Natural killer cell (primary cell): Measurements from ENCODE around the gene ELMO1. TPM values are rescaled to one million over a fixed set of nuclear protein-coding genes. Genes with fewer than 3 reads are reported as not detected.

ENCODE experiments used
- ATAC-seq, 3 donors: fragments of 150-1000 bp in 2 of 3; fragments of 200-7000 bp in 1 of 3; cut with Tn5 transposase; 1 replicate in 1 of 3; 2 replicates in 2 of 3; pipeline ENCODE4 v1.10.0; 2021; ENCODE audit warnings: mild to moderate bottlenecking in 2 of 3, moderate library complexity in 2 of 3
- DNase-seq, 2 donors: peaks; one replicate each; pipeline versions ENCODE4 v3.0.0 to v3.0.0-alpha.2; 2013 to 2021; ENCODE audit warnings: mixed read lengths in 1 of 2
- H3K27ac ChIP-seq: one replicate; pipeline ENCODE4 v1.5.1; 2013; ENCODE audit warnings: mild to moderate bottlenecking, low read length
- H3K27me3 ChIP-seq: one replicate; pipeline ENCODE4 v1.6.1; 2013; ENCODE audit warnings: low read length; ENCODE audit not compliant: control insufficient read depth, insufficient read depth
- H3K36me3 ChIP-seq: one replicate; pipeline ENCODE4 v1.6.1; 2013; ENCODE audit warnings: low read length; ENCODE audit not compliant: control insufficient read depth, insufficient read depth
- H3K4me1 ChIP-seq: one replicate; pipeline ENCODE4 v1.6.1; 2013; ENCODE audit warnings: low read length; ENCODE audit not compliant: control insufficient read depth, insufficient read depth
- H3K4me3 ChIP-seq: one replicate; pipeline ENCODE4 v1.5.1; 2013; ENCODE audit warnings: low read length
- H3K9me3 ChIP-seq: one replicate; pipeline ENCODE4 v1.6.1; 2013; ENCODE audit warnings: low read length; ENCODE audit not compliant: control insufficient read depth, insufficient read depth
- H3K27ac Mint-ChIP-seq, 2 donors: one replicate each; pipeline ENCODE4 v1.8.0; 2022; ENCODE audit warnings: mild to moderate bottlenecking in 2 of 2, mixed read lengths in 2 of 2, moderate library complexity in 1 of 2
- H3K27me3 Mint-ChIP-seq, 2 donors: one replicate each; pipeline ENCODE4 v1.8.0; 2022; ENCODE audit warnings: low read depth in 2 of 2, mixed read lengths in 2 of 2
- H3K36me3 Mint-ChIP-seq: one replicate; pipeline ENCODE4 v1.8.0; 2022; ENCODE audit warnings: mixed read lengths
- H3K4me1 Mint-ChIP-seq, 2 donors: one replicate each; pipeline ENCODE4 v1.8.0; 2022; ENCODE audit warnings: mixed read lengths in 2 of 2
- H3K4me3 Mint-ChIP-seq: one replicate; pipeline ENCODE4 v1.8.0; 2022; ENCODE audit warnings: mild to moderate bottlenecking, moderate library complexity, mixed read lengths
- H3K9me3 Mint-ChIP-seq, 2 donors: one replicate each; pipeline ENCODE4 v1.8.0; 2022; ENCODE audit warnings: mixed read lengths in 2 of 2
- CTCF ChIP-seq: fragments of 200-600 bp; IDR thresholded peaks from one replicate; pipeline ENCODE4 v1.8.0; 2022; ENCODE audit warnings: antibody characterized with exemption
- WGBS: methylation state at CpG from one replicate; pipeline ENCODE4 v1.1.7; 2013; ENCODE audit warnings: missing lambda C conversion rate; ENCODE audit not compliant: insufficient coverage; 5-methylcytosine and 5-hydroxymethylcytosine counted together
- intact Hi-C: fragments of 100-400 bp; cut with micrococcal nuclease; formaldehyde crosslinking; loops from one replicate; pipeline ENCODE4 v1.14.2; 2022
- total RNA-seq, 4 donors: library from RNA; stranded (reverse); fragments of 120-200 nt in 1 of 4; gene quantifications; one replicate each; pipeline versions ENCODE4 v1.2.3 to v1.2.4, GENCODE V29; 2013 to 2022

ELMO1 gene
- total RNA-seq, 3 donors from 2014 or later (not counting 1 experiment from before 2014, with no cell fraction given) = 127 to 147 (median 130) TPM

GRCh38 chr7:36944838-36945237 lies 503.8 kb downstream of the ELMO1 start:
- no peak overlapping the region for H3K27ac ChIP-seq
- no peaks in the 10 kb centered on the region for H3K27me3 Mint-ChIP-seq
- peaks cover 34% of the 10 kb centered on the region for H3K36me3 Mint-ChIP-seq
- peaks cover 31 to 46% of the 10 kb centered on the region in 2 donors for H3K4me1 Mint-ChIP-seq
- ATAC-seq (no peak), DNase-seq (no peak)
- peaks cover 26% of the 10 kb centered on the region for H3K9me3 ChIP-seq
- no peaks in the 10 kb centered on the region for H3K36me3 ChIP-seq
- intact Hi-C loops = no loop called here
- no peak overlapping the region for H3K4me3 Mint-ChIP-seq
- WGBS = 97% methylated on average over 5 of the region's 5 CpGs
- H3K27ac Mint-ChIP-seq = no peak overlapping the region
- peaks cover 6 to 14% of the 10 kb centered on the region in 2 donors for H3K9me3 Mint-ChIP-seq
- no peak for TF ChIP-seq CTCF
- no peaks in the 10 kb centered on the region for H3K27me3 ChIP-seq
- H3K4me1 ChIP-seq = no peaks in the 10 kb centered on the region
- H3K4me3 ChIP-seq = no peak overlapping the region

- Mint-ChIP-seq H3K27me3 (no peaks in the 10 kb centered on the region), H3K4me1 (peaks cover 23 to 36% of the 10 kb centered on the region in 2 donors), H3K36me3 (peaks cover 34% of the 10 kb centered on the region), H3K9me3 (peaks cover 6 to 17% of the 10 kb centered on the region in 2 donors), H3K27ac (peak overlapping the region; percentile 31 to 70), H3K4me3 (no peak overlapping the region)
- DNase-seq (no peak), ATAC-seq (no peak)
- intact Hi-C loops = no loop called here
- TF ChIP-seq CTCF = no peak
- Histone ChIP-seq H3K4me1 (no peaks in the 10 kb centered on the region), H3K9me3 (peaks cover 36% of the 10 kb centered on the region), H3K27me3 (no peaks in the 10 kb centered on the region), H3K4me3 (no peak overlapping the region), H3K36me3 (no peaks in the 10 kb centered on the region), H3K27ac (no peak overlapping the region)
- 68% methylated on average over 5 of the region's 8 CpGs for WGBS
Observed at GRCh38 chr7:36943591-36944435, 504.9 kb downstream of the ELMO1 start.

- Mint-ChIP-seq H3K36me3 (peaks cover 34% of the 10 kb centered on the region), H3K27me3 (no peaks in the 10 kb centered on the region), H3K4me1 (peaks cover 27 to 32% of the 10 kb centered on the region in 2 donors), H3K27ac (peak overlapping the region; percentile 31 to 70), H3K9me3 (peaks cover 6 to 20% of the 10 kb centered on the region in 2 donors), H3K4me3 (no peak overlapping the region)
- intact Hi-C loops = no loop called here
- ATAC-seq (no peak), DNase-seq (no peak)
- Histone ChIP-seq H3K4me1 (peaks cover under 1% of the 10 kb centered on the region), H3K9me3 (peaks cover 41% of the 10 kb centered on the region), H3K4me3 (no peak overlapping the region), H3K27ac (no peak overlapping the region), H3K27me3 (no peaks in the 10 kb centered on the region), H3K36me3 (no peaks in the 10 kb centered on the region)
- WGBS = 80% methylated on average over 9 of the region's 9 CpGs
- no peak for TF ChIP-seq CTCF
Observed at GRCh38 chr7:36942955-36943354, 505.7 kb downstream of the ELMO1 start.
